NB4 (cell line): Measurements from ENCODE around the gene PRAMEF14.
"Not testable (repeated sequence)": the region's sequence is repeated elsewhere in the genome, so short reads cannot be mapped to it uniquely, and the experiment has no call there.

Experiments
- MAX ChIP-seq: IDR thresholded peaks from 2 replicates; pipeline ENCODE4 v1.6.1; 2011; ENCODE audit warnings: low read depth, low read length
- POLR2A ChIP-seq: IDR thresholded peaks from 2 replicates; pipeline ENCODE4 v1.6.1; 2011; ENCODE audit warnings: mild to moderate bottlenecking; ENCODE audit not compliant: insufficient read length; ENCODE audit errors: extremely low read depth
- TF ChIP-seq, protein P1 (sequence below): IDR thresholded peaks from one replicate; pipeline ENCODE4 v1.5.1; 2012; ENCODE audit warnings: low read depth, low read length

- TF ChIP-seq POLR2A, MAX: not testable (repeated sequence)
- TF ChIP-seq, protein P1, sequence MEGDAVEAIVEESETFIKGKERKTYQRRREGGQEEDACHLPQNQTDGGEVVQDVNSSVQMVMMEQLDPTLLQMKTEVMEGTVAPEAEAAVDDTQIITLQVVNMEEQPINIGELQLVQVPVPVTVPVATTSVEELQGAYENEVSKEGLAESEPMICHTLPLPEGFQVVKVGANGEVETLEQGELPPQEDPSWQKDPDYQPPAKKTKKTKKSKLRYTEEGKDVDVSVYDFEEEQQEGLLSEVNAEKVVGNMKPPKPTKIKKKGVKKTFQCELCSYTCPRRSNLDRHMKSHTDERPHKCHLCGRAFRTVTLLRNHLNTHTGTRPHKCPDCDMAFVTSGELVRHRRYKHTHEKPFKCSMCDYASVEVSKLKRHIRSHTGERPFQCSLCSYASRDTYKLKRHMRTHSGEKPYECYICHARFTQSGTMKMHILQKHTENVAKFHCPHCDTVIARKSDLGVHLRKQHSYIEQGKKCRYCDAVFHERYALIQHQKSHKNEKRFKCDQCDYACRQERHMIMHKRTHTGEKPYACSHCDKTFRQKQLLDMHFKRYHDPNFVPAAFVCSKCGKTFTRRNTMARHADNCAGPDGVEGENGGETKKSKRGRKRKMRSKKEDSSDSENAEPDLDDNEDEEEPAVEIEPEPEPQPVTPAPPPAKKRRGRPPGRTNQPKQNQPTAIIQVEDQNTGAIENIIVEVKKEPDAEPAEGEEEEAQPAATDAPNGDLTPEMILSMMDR, result not testable (repeated sequence)
These were observed 33.4 kb upstream of the PRAMEF14 start for GRCh38 chr1:13380380-13380779.
